Stimulated activated naive CD8-positive, alpha-beta T cell treated with anti-CD3 and anti-CD28 coated beads, Interleukin-15, Interleukin-2, amounts not matched to agents 100 ng/mL and 50 ng/mL, for 24 hours (primary cell): ENCODE measurements around the gene SLC6A11.

Experiments
- H3K27ac Mint-ChIP-seq: one replicate; pipeline ENCODE4 v1.8.0; 2021; ENCODE audit warnings: mild to moderate bottlenecking, mixed read lengths
- H3K27me3 Mint-ChIP-seq: one replicate; pipeline ENCODE4 v1.8.0; 2021; ENCODE audit warnings: mixed read lengths
- H3K36me3 Mint-ChIP-seq: one replicate; pipeline ENCODE4 v1.8.0; 2021; ENCODE audit warnings: low read depth, mixed read lengths
- H3K4me1 Mint-ChIP-seq: one replicate; pipeline ENCODE4 v1.8.0; 2021; ENCODE audit warnings: low read depth, mixed read lengths
- H3K4me3 Mint-ChIP-seq: one replicate; pipeline ENCODE4 v1.8.0; 2021; ENCODE audit warnings: mild to moderate bottlenecking, mixed read lengths
- H3K9me3 Mint-ChIP-seq: one replicate; pipeline ENCODE4 v1.8.0; 2021; ENCODE audit warnings: mixed read lengths

Gene SLC6A11

DNA sequence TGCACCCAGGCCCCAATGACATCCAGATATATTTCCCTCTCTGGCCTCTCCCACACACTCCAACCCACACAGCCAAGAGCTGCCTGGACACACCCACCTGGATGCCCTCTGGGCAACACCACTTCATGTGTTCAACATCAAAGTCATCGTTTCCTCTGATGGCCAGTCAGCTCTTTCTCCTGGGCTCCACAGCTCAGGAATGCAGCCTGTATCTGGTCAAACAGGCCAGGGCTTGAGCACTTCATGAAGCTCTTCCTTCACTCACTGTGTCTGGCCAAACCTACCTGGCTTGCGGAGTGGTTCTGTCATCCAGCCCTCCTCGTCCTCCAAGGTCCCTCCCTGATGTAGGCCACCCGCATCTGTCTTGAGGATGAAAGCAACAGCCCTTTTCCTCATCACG is 35.8 kb upstream of the SLC6A11 start:
- no peak overlapping the region for H3K4me3 Mint-ChIP-seq
- no peaks in the 10 kb centered on the region for H3K4me1 Mint-ChIP-seq
- H3K27me3 Mint-ChIP-seq = peaks cover 18% of the 10 kb centered on the region
- H3K36me3 Mint-ChIP-seq = no peaks in the 10 kb centered on the region
- no peaks in the 10 kb centered on the region for H3K9me3 Mint-ChIP-seq
- no peak overlapping the region for H3K27ac Mint-ChIP-seq

DNA sequence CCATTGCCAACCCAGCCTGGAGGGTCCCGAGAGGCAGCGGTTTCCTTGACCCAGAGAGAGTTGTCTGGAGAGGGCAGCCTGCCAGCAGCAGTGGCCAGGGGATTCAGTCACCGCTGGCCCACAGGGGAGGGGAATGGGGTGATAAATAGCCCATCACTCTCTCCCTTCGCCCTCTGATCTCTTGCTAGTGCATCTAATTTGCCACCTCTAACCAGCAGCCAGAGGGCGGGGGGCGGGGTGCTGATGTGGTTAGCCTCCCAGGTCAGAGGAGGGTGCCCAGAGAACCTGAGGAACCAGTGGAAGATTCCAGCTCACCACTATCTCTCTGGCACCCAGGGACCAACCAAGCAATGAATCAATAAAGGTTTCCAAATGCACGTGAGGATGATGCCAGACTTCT is 35.1 kb upstream of the SLC6A11 start:
- no peaks in the 10 kb centered on the region for H3K4me1 Mint-ChIP-seq
- H3K27me3 Mint-ChIP-seq = peaks cover 18% of the 10 kb centered on the region
- no peaks in the 10 kb centered on the region for H3K36me3 Mint-ChIP-seq
- no peak overlapping the region for H3K27ac Mint-ChIP-seq
- H3K4me3 Mint-ChIP-seq = no peak overlapping the region
- H3K9me3 Mint-ChIP-seq = no peaks in the 10 kb centered on the region

DNA sequence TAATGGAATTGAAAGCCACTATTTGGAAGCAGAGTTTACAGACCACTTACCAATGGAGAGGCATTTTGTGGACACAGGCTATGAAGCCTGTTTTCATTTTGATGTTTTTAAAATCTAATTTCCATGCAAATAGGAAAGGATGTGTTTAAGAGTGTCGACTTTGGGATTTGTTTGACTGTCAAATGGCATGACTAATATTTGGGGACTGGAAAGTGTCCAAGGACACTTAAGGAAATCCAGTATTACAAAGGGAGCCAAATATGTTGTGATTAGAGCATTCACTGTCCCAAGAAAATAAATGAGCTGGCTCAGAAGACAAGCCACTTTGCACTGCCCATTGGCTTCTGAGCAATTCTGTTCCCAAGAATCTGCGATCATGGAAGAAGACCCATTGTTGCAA is 34.0 kb upstream of the SLC6A11 start:
- Mint-ChIP-seq H3K27me3 (peaks cover 13% of the 10 kb centered on the region), H3K27ac (no peak overlapping the region)

DNA sequence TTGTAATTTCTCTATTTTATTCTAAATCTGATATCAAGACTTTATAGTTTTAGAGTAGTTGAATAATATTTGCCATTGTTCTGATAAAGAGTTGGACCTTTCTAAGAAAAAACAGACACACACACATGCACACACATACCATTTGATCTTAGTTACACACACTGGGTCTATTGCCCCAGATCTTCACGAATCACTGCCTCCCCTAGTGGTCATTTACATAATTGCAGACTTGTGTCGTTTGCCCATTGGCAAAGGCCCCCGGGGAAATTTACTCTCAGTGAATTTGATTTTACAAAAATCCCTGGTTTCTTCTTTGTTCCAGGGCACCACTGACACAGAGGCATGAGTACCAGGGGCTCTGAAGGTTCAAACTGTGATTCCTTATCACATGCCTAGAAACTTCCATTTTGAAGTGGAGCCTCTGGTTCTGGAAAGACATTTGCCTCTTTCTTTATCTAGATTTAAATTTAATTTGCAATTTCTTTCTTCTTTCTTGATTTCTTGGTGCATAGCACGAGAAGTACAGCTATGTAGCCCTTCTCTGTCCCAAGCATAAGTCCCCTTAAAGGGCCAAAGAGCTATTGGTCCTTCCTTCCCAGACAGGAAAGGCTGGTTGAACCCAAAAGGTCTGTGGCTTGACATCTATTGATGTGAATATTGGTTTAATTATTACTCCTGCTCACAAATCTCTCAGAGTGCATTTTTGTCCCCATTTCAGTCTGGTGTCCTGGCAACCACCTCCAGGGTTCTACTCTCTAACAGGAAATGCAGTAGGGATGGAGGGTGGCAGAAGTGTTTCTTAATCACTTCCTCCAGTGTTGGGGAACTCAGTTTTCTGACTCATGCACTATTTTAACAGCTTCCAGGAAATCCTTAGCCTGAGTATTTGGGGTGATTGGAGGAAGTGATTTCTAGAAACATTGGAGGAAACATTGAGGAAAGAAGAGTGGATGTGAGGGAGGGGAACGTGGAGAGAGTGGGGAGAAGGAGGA is 32.4 kb upstream of the SLC6A11 start:
- peaks cover 24% of the 10 kb centered on the region for H3K27me3 Mint-ChIP-seq
- no peaks in the 10 kb centered on the region for H3K4me1 Mint-ChIP-seq
- H3K4me3 Mint-ChIP-seq = no peak overlapping the region
- no peak overlapping the region for H3K27ac Mint-ChIP-seq
- no peaks in the 10 kb centered on the region for H3K36me3 Mint-ChIP-seq
- H3K9me3 Mint-ChIP-seq = no peaks in the 10 kb centered on the region

More for the DNA sequence above, 34.0 kb upstream of the SLC6A11 start:
- Mint-ChIP-seq H3K4me1 (no peaks in the 10 kb centered on the region), H3K4me3 (no peak overlapping the region), H3K9me3 (no peaks in the 10 kb centered on the region), H3K36me3 (no peaks in the 10 kb centered on the region)

DNA sequence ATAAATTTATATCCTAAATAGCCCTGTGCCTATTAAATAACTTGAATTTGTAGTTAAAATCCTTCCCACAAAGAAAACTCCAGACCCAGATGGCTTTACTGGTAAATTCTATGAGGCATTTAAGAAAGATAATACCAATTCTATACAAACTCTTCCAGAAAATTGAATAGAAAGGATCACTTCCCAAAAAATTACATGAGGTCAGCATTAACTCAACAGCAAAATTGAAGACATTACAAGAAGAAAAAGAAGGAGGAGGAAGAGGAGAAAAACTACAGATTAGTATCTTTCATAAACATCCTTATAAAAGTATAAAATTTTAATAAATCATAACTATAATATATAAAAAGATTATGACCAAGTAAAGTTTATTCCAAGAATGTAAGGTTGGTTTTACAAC is 29.4 kb upstream of the SLC6A11 start:
- Mint-ChIP-seq H3K27me3 (peaks cover 39% of the 10 kb centered on the region), H3K4me1 (no peaks in the 10 kb centered on the region), H3K36me3 (no peaks in the 10 kb centered on the region), H3K9me3 (no peaks in the 10 kb centered on the region), H3K27ac (no peak overlapping the region), H3K4me3 (no peak overlapping the region)

DNA sequence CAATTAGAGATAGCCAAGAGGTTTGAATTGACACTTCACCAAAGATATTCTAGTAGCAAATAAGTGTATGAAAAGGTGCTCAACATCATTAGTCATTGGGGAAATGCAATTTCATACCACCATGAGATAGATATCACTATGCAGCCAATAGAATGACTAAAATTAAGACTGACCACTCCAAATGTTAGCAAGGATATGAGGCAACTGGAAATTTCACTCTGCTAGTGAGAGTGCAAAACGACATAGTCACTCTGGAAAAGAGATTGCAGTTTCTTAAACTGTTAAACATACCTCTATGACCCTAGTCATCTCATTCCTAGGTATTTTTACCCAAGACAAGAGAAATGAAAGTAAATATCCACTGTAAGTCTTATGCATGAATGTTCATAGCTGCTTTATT is 27.6 kb upstream of the SLC6A11 start:
- Mint-ChIP-seq H3K36me3 (no peaks in the 10 kb centered on the region), H3K4me1 (no peaks in the 10 kb centered on the region), H3K27ac (no peak overlapping the region), H3K9me3 (no peaks in the 10 kb centered on the region), H3K27me3 (peaks cover 39% of the 10 kb centered on the region), H3K4me3 (no peak overlapping the region)

DNA sequence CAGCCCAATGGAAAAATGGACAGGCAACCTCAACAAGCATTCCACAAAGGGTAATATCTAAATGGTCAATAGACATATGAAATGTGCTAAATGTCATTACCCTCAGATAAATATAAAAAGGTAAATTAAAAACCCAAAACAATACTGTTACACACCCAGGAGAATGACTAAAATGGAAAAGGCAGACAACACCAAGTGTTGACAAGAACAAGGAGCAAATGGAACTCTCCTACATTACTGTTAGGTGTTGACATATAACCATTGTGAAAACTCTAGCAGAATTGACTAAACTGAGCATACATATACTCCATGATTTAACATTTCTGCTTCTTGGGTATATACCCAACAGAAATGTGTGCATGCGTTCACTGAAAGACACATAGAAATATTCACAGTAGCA is 25.3 kb upstream of the SLC6A11 start:
- H3K9me3 Mint-ChIP-seq = no peaks in the 10 kb centered on the region
- no peaks in the 10 kb centered on the region for H3K36me3 Mint-ChIP-seq
- H3K4me1 Mint-ChIP-seq = no peaks in the 10 kb centered on the region
- peaks cover 40% of the 10 kb centered on the region for H3K27me3 Mint-ChIP-seq
- no peak overlapping the region for H3K4me3 Mint-ChIP-seq
- no peak overlapping the region for H3K27ac Mint-ChIP-seq

DNA sequence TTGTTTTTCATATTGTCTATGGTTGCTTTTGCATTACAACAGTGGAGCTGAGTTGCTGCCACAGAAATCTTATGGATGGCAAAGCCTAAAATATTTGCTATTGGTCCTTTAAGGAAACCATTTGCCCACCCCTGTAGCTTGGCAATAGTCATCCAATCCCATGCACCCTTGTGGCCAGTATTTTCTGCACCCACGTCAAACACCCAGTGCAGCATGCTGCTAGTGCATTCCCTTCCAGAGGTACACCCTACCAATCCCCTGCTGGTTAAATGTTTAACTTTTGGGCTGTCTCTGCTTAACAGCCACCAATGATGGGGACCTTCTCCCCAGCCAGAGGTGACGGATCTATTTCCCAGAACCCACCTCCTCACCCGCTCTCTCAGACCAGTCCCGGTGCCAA is 23.8 kb upstream of the SLC6A11 start:
- peaks cover 47% of the 10 kb centered on the region for H3K27me3 Mint-ChIP-seq
- no peaks in the 10 kb centered on the region for H3K4me1 Mint-ChIP-seq
- no peaks in the 10 kb centered on the region for H3K36me3 Mint-ChIP-seq
- H3K27ac Mint-ChIP-seq = no peak overlapping the region
- no peaks in the 10 kb centered on the region for H3K9me3 Mint-ChIP-seq
- no peak overlapping the region for H3K4me3 Mint-ChIP-seq

DNA sequence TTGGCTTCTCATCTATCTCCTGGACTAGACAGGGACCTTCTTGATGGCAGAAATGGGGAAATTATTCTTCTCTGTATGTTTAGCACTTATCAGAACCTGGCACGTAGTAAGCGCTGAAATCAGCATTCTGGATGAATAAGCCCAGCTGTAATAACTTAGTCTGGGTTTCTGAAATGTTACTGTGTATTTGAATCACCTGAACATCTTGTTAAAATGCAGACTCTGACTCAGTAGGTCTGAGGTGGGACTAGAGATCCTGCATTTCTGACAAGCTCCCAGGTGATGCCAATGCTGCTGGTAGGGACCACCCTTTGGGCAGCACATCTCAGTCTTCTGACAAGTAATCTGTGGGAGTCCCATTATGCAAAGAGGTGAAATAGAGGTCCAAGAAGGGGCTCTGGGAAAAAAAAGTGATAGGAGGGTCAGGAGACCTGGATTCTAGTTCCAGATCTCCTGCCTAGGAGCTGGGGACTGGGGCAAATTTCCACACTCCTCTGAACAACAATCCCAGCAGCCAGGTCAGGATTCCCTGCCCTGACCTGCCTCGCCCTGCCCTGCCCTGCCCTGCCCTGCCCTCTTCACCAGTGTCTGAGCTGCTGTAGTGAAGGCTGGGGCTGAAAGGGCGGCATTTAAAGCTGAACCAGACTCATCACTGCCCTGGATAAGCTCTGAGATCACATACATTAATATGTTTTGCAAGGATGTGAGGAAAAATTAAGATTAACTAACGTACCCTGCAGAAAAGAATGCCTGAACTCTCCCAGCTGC is 17.2 kb upstream of the SLC6A11 start:
- H3K27ac Mint-ChIP-seq = no peak overlapping the region
- H3K36me3 Mint-ChIP-seq = no peaks in the 10 kb centered on the region
- H3K9me3 Mint-ChIP-seq = no peaks in the 10 kb centered on the region
- H3K27me3 Mint-ChIP-seq = peaks cover 43% of the 10 kb centered on the region
- no peaks in the 10 kb centered on the region for H3K4me1 Mint-ChIP-seq
- no peak overlapping the region for H3K4me3 Mint-ChIP-seq

DNA sequence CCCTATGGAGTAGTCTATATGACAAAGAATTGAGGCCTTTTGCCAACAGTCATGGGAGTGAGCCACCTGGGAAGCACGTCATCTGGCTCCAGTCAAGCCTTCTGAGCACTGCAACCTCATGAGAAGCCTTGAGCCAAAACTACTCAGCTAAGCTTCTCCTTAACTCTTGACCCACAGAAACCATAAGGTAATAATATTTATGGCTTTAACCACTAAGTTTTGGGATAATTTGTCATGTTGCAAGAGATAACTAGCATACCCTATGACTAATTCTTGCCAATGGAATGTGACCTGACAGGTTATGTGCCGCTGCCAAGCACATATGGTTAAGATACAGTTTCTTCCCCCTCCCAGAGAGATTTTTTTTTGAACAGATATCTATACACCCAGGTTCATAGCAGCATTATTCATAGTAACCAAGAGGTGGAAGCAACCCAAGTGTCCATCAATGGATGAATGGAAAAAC is 11.8 kb upstream of the SLC6A11 start:
- no peaks in the 10 kb centered on the region for H3K36me3 Mint-ChIP-seq

DNA sequence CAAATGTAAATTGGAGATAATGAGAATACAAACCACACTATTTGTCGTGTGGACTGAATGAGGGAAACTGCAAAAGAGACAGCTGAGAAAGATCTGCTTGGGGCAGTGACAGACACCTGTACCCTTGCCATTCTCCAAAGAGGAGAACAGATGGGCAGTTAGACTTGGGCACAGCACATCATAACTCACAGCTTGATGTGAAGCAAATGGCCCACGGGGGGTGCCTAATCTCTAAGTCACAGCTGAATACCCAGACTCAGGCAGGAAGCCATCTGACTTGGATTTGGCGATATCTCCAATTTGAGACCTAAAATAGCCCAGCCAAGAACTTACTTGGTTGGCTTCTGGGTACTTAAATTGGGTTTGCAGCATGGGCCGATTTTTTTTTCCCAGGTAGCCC is 10.0 kb upstream of the SLC6A11 start:
- peaks cover 34% of the 10 kb centered on the region for H3K27me3 Mint-ChIP-seq

More for the DNA sequence above, 11.8 kb upstream of the SLC6A11 start:
- Mint-ChIP-seq H3K27ac (no peak overlapping the region), H3K4me3 (no peak overlapping the region), H3K4me1 (no peaks in the 10 kb centered on the region), H3K27me3 (peaks cover 32% of the 10 kb centered on the region), H3K9me3 (no peaks in the 10 kb centered on the region)

DNA sequence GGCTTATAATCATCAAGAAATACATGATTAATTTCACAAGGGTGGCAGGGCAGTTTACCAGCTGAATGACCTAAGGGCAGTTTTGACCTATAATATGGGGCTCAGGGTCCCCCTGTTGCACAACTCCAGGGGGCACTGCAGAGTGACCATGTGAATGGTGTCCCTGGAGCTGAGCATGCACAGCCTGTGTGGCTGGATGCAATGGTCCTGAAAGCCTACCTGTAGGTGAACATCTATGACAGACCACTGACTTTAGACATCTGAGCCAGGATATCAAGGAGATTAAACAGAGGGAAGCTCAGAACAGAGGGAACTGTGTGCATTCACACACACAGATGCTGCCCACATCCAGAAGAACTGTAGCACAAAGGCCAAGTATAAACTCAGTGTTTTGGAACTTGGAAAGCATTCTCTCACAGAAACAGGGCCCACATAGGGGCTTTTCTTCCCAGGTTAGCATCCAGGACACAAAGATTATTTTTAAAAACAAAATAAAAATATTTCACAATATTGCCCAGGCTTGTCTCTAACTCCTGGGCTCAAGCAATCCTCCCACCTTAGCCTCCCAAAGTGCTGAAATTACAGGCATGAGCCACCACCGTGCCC is 7.8 kb upstream of the SLC6A11 start:
- no peak overlapping the region for H3K27ac Mint-ChIP-seq
- peaks cover 34% of the 10 kb centered on the region for H3K27me3 Mint-ChIP-seq
- no peaks in the 10 kb centered on the region for H3K9me3 Mint-ChIP-seq

More for the DNA sequence above, 10.0 kb upstream of the SLC6A11 start:
- H3K9me3 Mint-ChIP-seq = no peaks in the 10 kb centered on the region
- no peak overlapping the region for H3K27ac Mint-ChIP-seq
- H3K4me3 Mint-ChIP-seq = no peak overlapping the region
- H3K4me1 Mint-ChIP-seq = no peaks in the 10 kb centered on the region
- H3K36me3 Mint-ChIP-seq = no peaks in the 10 kb centered on the region

DNA sequence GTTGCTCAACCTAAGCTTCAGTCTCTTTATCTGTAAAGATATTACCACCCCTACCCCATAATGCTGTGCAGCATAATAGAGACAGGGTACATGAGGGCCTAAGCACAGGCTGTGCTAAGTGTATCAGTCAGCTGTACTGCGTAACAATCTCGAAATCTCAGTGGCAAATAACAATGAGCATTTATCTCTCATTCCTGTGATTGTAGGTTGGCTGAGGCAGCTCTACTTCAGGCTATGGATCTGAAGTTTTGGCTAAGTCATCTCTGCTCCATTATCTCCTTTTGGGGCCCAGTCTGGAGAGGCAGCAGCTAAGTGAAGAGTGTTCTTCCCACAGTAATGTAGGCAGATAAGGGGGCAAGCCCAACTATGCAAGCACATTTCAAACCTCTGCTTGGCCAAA is 7.1 kb upstream of the SLC6A11 start:
- Mint-ChIP-seq H3K4me3 (no peak overlapping the region), H3K27ac (no peak overlapping the region), H3K36me3 (no peaks in the 10 kb centered on the region), H3K9me3 (no peaks in the 10 kb centered on the region), H3K27me3 (peaks cover 36% of the 10 kb centered on the region), H3K4me1 (no peaks in the 10 kb centered on the region)

More for the DNA sequence above, 7.8 kb upstream of the SLC6A11 start:
- Mint-ChIP-seq H3K4me1 (no peaks in the 10 kb centered on the region), H3K4me3 (no peak overlapping the region), H3K36me3 (no peaks in the 10 kb centered on the region)

DNA sequence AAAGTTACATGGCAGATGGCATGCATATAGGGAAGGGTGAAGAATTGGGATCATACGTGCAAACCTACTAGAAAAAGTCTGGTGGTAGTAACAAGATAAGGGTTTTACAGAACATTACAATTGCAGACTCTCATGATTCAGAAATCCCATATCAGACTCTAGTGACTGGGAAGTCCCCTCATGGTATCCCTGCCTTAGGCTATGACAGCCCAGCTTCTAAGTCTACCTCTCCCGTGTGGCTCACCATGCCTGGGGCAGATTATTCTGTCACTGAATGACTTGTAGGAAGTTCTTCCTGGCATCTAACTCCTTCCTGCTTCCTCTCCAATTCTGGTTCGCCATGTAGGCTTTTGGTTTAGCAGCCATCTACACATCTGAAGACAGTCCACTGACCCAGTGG is 5.7 kb upstream of the SLC6A11 start:
- no peaks in the 10 kb centered on the region for H3K4me1 Mint-ChIP-seq
- H3K36me3 Mint-ChIP-seq = no peaks in the 10 kb centered on the region
- H3K4me3 Mint-ChIP-seq = no peak overlapping the region
- no peak overlapping the region for H3K27ac Mint-ChIP-seq
- no peaks in the 10 kb centered on the region for H3K9me3 Mint-ChIP-seq
- H3K27me3 Mint-ChIP-seq = peaks cover 44% of the 10 kb centered on the region

DNA sequence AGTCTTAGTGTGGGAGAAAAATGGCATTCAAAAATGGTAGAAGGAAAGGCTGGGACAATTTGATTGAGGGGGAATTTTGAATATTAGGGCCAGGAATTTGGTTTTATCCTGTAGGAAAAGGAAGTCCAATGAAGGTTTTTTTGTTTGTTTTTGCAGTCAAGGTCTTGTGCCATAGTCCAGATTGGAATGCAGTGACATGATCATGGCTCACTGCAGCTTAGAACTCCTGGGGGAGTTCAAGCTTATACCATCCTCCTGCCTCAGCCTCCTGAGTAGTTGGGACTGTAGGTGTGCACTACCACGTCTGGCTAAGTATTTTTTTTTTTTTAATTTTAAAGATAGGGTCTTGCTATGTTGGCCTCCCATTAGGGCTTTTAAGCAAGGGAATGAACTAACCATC is 2.6 kb upstream of the SLC6A11 start:
- H3K27me3 Mint-ChIP-seq = peaks cover 55% of the 10 kb centered on the region
- no peaks in the 10 kb centered on the region for H3K9me3 Mint-ChIP-seq
- H3K4me3 Mint-ChIP-seq = no peak overlapping the region
- no peaks in the 10 kb centered on the region for H3K36me3 Mint-ChIP-seq
- H3K27ac Mint-ChIP-seq = no peak overlapping the region
- H3K4me1 Mint-ChIP-seq = peaks cover 3% of the 10 kb centered on the region
